GM12892 (cell line): Measurements from ENCODE around the gene NBEA.

Experiments
- POLR2AphosphoS5 ChIP-seq: IDR thresholded peaks from 2 replicates; pipeline ENCODE4 v1.6.1; 2011; ENCODE audit warnings: low read depth, low read length, control low read depth
- TAF1 ChIP-seq: IDR thresholded peaks from 2 replicates; pipeline ENCODE4 v1.6.1; 2011; ENCODE audit warnings: low read depth, mild to moderate bottlenecking, control low read depth, low read length, borderline replicate concordance

GRCh38 chr13:35159041-35159440, 217.0 kb downstream of the NBEA start:
- TF ChIP-seq POLR2AphosphoS5 (no peak), TAF1 (no peak)
